Immature natural killer cell (primary cell): Measurements from ENCODE around the gene IL9R. TPM values are rescaled to one million over a fixed set of nuclear protein-coding genes. Genes with fewer than 3 reads are reported as not detected.
"Not testable (repeated sequence)": the region's sequence is repeated elsewhere in the genome, so short reads cannot be mapped to it uniquely, and the experiment has no call there.

Experiments used
- DNase-seq, 3 donors: peaks; one replicate each; pipeline ENCODE4 v3.0.0; 2022; ENCODE audit warnings: mixed read lengths in 1 of 3
- H3K27ac Mint-ChIP-seq, 6 donors: one replicate each; pipeline ENCODE4 v1.8.0; 2020; ENCODE audit warnings: mixed read lengths in 6 of 6, mild to moderate bottlenecking in 5 of 6, inconsistent platforms in 4 of 6, moderate library complexity in 3 of 6
- H3K27me3 Mint-ChIP-seq, 3 donors: one replicate each; pipeline ENCODE4 v1.8.0; 2020 to 2021; ENCODE audit warnings: low read depth in 3 of 3, mild to moderate bottlenecking in 3 of 3, mixed read lengths in 3 of 3, moderate library complexity in 3 of 3, inconsistent platforms in 1 of 3
- H3K36me3 Mint-ChIP-seq, 3 donors: one replicate each; pipeline ENCODE4 v1.8.0; 2020; ENCODE audit warnings: mixed read lengths in 3 of 3, inconsistent platforms in 2 of 3, mild to moderate bottlenecking in 2 of 3
- H3K4me1 Mint-ChIP-seq, 2 donors: one replicate each; pipeline ENCODE4 v1.8.0; 2020; ENCODE audit warnings: inconsistent platforms in 2 of 2, mild to moderate bottlenecking in 2 of 2, mixed read lengths in 2 of 2, moderate library complexity in 1 of 2
- H3K4me3 Mint-ChIP-seq, 5 donors: one replicate each; pipeline ENCODE4 v1.8.0; 2020; ENCODE audit warnings: mild to moderate bottlenecking in 5 of 5, mixed read lengths in 5 of 5, inconsistent platforms in 3 of 5, moderate library complexity in 3 of 5
- H3K9me3 Mint-ChIP-seq, 6 donors: one replicate each; pipeline ENCODE4 v1.8.0; 2020; ENCODE audit warnings: mild to moderate bottlenecking in 6 of 6, mixed read lengths in 6 of 6, inconsistent platforms in 4 of 6, moderate library complexity in 3 of 6
- polyA plus RNA-seq, 3 donors: library from polyadenylated mRNA; unstranded; fragments of 300-500 nt; fragmentation: Illumina TruSeq; gene quantifications; one replicate each; pipeline ENCODE4 v1.2.3, GENCODE V29; 2021

Gene IL9R
- polyA plus RNA-seq, 3 donors from 2014 or later = 0.14 TPM; not detected in 2

DNA sequence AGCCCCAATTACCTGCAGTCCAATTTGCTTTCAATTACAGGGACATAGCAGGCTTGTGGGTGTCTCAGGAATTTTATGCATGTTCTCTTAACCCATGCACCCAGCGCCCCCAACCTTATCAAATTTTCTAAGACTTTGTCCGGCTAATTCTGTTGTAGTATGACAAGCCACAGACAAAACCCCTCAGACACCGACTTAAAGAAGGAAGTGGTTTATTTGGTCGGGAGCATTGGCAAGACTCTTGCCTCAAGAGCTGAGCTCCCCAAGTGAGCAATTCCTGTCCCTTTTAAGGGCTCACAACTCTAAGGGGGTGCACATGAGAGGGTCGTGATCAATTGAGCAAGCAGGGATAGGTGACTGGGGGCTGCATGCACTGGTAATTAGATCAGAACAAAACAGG, 28.7 kb upstream of the IL9R start:
- Mint-ChIP-seq H3K36me3 (peaks cover 0 to 9% (median 4%) of the 10 kb centered on the region in 3 donors), H3K4me3 (no peak overlapping the region), H3K9me3 (peaks cover 2 to 23% (median 9%) of the 10 kb centered on the region in 6 donors), H3K27ac (no peak overlapping the region), H3K4me1 (no peaks in the 10 kb centered on the region), H3K27me3 (peaks cover 4 to 24% (median 7%) of the 10 kb centered on the region in 3 donors)
- DNase-seq = no peak

- not testable (repeated sequence) for H3K4me3 Mint-ChIP-seq, H3K27ac Mint-ChIP-seq, H3K4me1 Mint-ChIP-seq, H3K36me3 Mint-ChIP-seq, DNase-seq
- H3K9me3 Mint-ChIP-seq = peaks cover 0 to 16% (median 6%) of the 10 kb centered on the region in 6 donors
- peaks cover 4 to 28% (median 7%) of the 10 kb centered on the region in 3 donors for H3K27me3 Mint-ChIP-seq
Measured at GRCh38 chrX:155971658-155972057, 25.8 kb upstream of the IL9R start.

- not testable (repeated sequence) for H3K36me3 Mint-ChIP-seq, H3K27ac Mint-ChIP-seq, H3K4me1 Mint-ChIP-seq, DNase-seq, H3K4me3 Mint-ChIP-seq
- H3K27me3 Mint-ChIP-seq = peaks cover 4 to 32% (median 9%) of the 10 kb centered on the region in 3 donors
- peaks cover 0 to 16% (median 6%) of the 10 kb centered on the region in 6 donors for H3K9me3 Mint-ChIP-seq
Measured at GRCh38 chrX:155972241-155972640, 25.3 kb upstream of the IL9R start.

GRCh38 chrX:155983326-155983725, 14.2 kb upstream of the IL9R start:
- Mint-ChIP-seq H3K36me3 (no peaks in the 10 kb centered on the region), H3K27ac (no peak overlapping the region), H3K27me3 (peaks cover 2 to 5% (median 3%) of the 10 kb centered on the region in 3 donors), H3K4me1 (no peaks in the 10 kb centered on the region), H3K9me3 (peaks cover 0 to 7% (median 3%) of the 10 kb centered on the region in 6 donors), H3K4me3 (no peak overlapping the region)
- DNase-seq = no peak

- Mint-ChIP-seq H3K4me1 (no peaks in the 10 kb centered on the region), H3K36me3 (no peaks in the 10 kb centered on the region), H3K27ac (no peak overlapping the region), H3K9me3 (peaks cover 0 to 9% (median 3%) of the 10 kb centered on the region in 6 donors), H3K27me3 (peaks cover under 1 to 8% (median 7%) of the 10 kb centered on the region in 3 donors), H3K4me3 (no peak overlapping the region)
- no peak for DNase-seq
Measured at GRCh38 chrX:155985208-155985607, 12.3 kb upstream of the IL9R start.

DNA sequence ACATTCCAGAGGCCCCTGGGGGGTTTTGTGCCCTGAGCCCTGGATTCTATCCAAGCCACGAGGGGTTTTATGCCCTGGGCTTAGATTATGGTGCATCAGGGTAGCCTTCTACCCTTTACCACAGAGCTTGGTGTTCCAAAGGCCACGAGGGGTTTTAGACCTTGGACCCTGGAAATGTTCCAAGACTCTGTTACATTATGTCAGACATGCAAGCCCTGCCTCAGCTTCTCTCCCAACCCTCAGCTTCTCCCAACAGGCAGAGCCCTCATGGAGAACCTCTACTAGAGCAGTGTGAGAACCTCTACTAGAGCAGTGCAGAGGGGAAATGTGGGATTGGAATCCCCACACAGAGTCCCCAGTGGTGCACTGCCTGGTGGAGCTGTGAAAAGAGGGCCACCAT, 10.5 kb upstream of the IL9R start:
- not testable (repeated sequence) for H3K4me3 Mint-ChIP-seq, H3K4me1 Mint-ChIP-seq, H3K9me3 Mint-ChIP-seq, H3K36me3 Mint-ChIP-seq, H3K27ac Mint-ChIP-seq, DNase-seq
- peaks cover 0 to 14% (median 5%) of the 10 kb centered on the region in 3 donors for H3K27me3 Mint-ChIP-seq

GRCh38 chrX:155988859-155989258, 8.6 kb upstream of the IL9R start:
- no peak overlapping the region for H3K27ac Mint-ChIP-seq
- peaks cover 0 to 2% (median 0%) of the 10 kb centered on the region in 6 donors for H3K9me3 Mint-ChIP-seq
- DNase-seq = no peak
- H3K4me1 Mint-ChIP-seq = no peaks in the 10 kb centered on the region
- peaks cover 2 to 11% (median 7%) of the 10 kb centered on the region in 3 donors for H3K27me3 Mint-ChIP-seq
- no peaks in the 10 kb centered on the region for H3K36me3 Mint-ChIP-seq
- H3K4me3 Mint-ChIP-seq = no peak overlapping the region

DNA sequence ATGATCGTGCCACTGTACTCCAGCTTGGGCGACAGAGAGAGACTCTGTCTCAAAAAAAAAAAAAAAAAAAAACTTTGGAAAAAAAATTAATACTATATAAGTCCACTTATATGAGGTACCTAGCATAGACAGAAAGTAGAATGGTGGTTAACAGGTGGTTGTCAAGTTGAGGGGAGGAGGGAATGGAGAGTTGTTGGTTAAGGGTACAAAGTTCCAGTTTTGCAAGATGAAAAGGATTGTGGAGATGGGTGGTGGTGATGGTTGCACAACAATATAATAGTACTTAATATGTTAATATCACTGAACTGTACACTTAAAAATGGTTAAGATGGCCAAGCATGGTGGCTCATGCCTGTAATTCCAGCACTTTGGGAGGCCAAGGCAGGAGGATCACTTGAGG, 4.1 kb upstream of the IL9R start:
- H3K4me1 Mint-ChIP-seq = peaks cover 9 to 12% of the 10 kb centered on the region in 2 donors
- no peaks in the 10 kb centered on the region for H3K36me3 Mint-ChIP-seq
- H3K4me3 Mint-ChIP-seq = no peak overlapping the region
- peaks cover 2 to 16% (median 10%) of the 10 kb centered on the region in 3 donors for H3K27me3 Mint-ChIP-seq
- H3K9me3 Mint-ChIP-seq = peaks cover 0 to 2% (median 0%) of the 10 kb centered on the region in 6 donors
- DNase-seq = no peak
- no peak overlapping the region for H3K27ac Mint-ChIP-seq

DNA sequence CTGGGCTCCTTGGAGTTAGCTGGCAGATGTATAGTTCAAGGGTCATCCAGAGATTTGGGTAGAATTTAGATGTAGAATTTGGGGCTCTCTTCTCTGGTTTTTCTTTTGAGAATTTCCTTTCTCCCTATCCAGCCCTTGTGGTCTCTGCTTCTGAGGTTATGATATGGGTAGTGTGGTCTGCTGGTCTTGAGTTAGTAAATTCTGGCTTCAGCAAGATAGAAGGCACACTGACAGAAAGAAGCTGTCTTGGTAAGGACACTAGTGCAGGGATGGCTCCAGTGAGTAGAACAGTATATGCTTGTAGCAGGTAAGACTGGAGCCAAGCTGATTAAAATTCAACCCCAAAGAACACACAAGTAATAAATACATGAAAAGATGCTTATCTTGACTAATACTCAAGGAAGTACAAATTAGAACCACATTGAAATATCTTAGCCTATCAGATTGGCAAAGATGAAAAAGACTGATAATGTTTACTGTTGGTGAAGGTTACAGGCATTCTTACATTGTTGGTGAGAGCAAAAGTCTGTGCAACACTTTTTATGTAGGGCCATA, 2.1 kb upstream of the IL9R start:
- no peaks in the 10 kb centered on the region for H3K36me3 Mint-ChIP-seq
- H3K27me3 Mint-ChIP-seq = peaks cover 2 to 17% (median 5%) of the 10 kb centered on the region in 3 donors
- H3K9me3 Mint-ChIP-seq = no peaks in the 10 kb centered on the region
- peaks cover 9 to 12% of the 10 kb centered on the region in 2 donors for H3K4me1 Mint-ChIP-seq
- DNase-seq = no peak
- H3K4me3 Mint-ChIP-seq = no peak overlapping the region
- H3K27ac Mint-ChIP-seq = peak overlapping the region in 2 of 6 donors; percentile 9 to 72

DNA sequence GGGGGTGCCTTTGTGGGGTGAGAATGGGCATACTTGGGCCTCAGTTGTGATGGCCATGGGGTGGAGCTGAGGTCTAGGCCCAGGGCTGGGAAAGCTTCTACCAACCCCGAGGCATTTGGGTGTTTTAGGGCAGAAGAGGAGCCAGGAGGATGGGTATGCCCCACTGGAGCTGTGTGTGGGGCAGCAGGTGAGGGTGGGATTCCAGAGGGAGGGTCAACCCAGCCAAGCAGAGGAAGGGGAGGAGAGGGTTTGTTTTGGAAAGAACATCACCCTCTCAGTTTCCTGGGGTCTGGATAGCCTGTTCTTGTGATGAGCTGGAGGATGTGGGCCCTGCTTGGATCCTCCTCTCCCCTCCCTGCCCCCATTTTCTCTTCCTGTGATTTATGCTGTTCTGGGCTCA, 620 bp downstream of the IL9R start:
- H3K4me1 Mint-ChIP-seq = peaks cover 20 to 26% of the 10 kb centered on the region in 2 donors
- H3K9me3 Mint-ChIP-seq = no peaks in the 10 kb centered on the region
- no peaks in the 10 kb centered on the region for H3K36me3 Mint-ChIP-seq
- H3K4me3 Mint-ChIP-seq = peak overlapping the region in 1 of 5 donors; percentile 3
- peaks cover 2 to 11% (median 6%) of the 10 kb centered on the region in 3 donors for H3K27me3 Mint-ChIP-seq
- peak overlapping the region in 5 of 6 donors; percentile 21 to 89 (median 72) for H3K27ac Mint-ChIP-seq
- DNase-seq = no peak

GRCh38 chrX:155998761-155999510, 1.4 kb downstream of the IL9R start:
- no peaks in the 10 kb centered on the region for H3K9me3 Mint-ChIP-seq
- no peak overlapping the region for H3K4me3 Mint-ChIP-seq
- no peak for DNase-seq

DNA sequence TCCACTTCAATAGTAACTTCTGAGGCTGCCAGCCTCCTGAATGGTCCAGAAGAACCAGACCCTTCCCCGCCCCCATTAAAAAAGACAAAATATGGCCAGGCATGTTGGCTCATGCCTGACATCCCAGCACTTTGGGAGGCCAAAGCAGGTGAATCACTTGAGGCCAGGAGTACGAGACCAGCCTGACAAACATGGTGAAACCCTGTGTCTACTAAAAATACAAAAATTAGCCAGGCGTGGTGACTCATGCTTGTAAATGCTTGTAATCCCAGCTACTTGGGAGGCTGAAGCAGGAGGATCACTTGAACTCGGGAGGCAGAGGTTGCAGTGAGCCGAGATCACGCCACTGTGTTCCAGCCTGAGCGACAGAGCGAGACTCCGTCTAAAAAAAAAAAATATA, 2.3 kb downstream of the IL9R start:
- H3K36me3 Mint-ChIP-seq, H3K9me3 Mint-ChIP-seq, H3K4me3 Mint-ChIP-seq, DNase-seq: not testable (repeated sequence)
- Mint-ChIP-seq H3K4me1 (peaks cover 20 to 26% of the 10 kb centered on the region in 2 donors), H3K27me3 (peaks cover 4 to 11% (median 5%) of the 10 kb centered on the region in 3 donors), H3K27ac (peak overlapping the region in 1 of 6 donors; percentile 66)

More at GRCh38 chrX:155998761-155999510, 1.4 kb downstream of the IL9R start:
- H3K36me3 Mint-ChIP-seq = no peaks in the 10 kb centered on the region
- peaks cover 2 to 11% (median 5%) of the 10 kb centered on the region in 3 donors for H3K27me3 Mint-ChIP-seq
- peaks cover 20 to 26% of the 10 kb centered on the region in 2 donors for H3K4me1 Mint-ChIP-seq
- peak overlapping the region in 4 of 6 donors; percentile 17 to 66 (median 40) for H3K27ac Mint-ChIP-seq

DNA sequence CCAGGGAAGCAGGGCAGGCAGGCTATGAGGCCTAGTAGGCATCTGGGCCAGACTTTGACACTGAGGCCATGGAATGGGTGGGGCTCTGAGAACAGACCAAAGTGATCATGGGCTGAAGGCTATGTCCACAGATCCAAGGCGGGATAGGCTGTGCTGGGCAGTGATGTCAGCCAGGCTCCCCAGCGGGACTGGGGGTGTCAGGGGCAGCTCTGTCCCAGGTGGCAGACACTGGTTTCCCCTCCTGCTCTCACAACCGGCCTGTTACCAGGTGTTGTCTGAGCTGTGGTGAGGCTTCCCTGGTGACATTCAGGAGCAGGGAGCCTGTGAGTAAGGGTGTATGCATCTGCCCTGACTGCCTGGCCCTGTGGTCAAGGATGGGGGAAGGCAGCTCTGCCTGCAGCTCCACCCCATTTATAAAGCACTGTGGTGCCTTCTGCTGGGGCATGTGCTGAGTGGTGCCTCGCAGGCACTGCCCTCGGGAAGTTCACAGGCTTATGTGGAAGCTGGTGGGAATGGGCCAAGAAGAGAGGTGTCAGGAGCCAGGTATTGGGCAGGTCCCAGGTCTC, 2.9 kb downstream of the IL9R start:
- no peaks in the 10 kb centered on the region for H3K9me3 Mint-ChIP-seq
- peaks cover 20 to 26% of the 10 kb centered on the region in 2 donors for H3K4me1 Mint-ChIP-seq
- peak in 2 of 3 donors; percentile 16 to 18 for DNase-seq
- H3K36me3 Mint-ChIP-seq = no peaks in the 10 kb centered on the region
- H3K27me3 Mint-ChIP-seq = peaks cover 4 to 11% (median 5%) of the 10 kb centered on the region in 3 donors
- peak overlapping the region in 2 of 6 donors; percentile 3 to 25 for H3K27ac Mint-ChIP-seq
- H3K4me3 Mint-ChIP-seq = no peak overlapping the region
